Measurements from ENCODE around the gene CTNNA2. TPM values are rescaled to one million over a fixed set of nuclear protein-coding genes. Genes with fewer than 3 reads are reported as not detected.

The CTNNA2 gene
- total RNA-seq, 4 donors from 2014 or later = 0.19 TPM; not detected in 3

DNA sequence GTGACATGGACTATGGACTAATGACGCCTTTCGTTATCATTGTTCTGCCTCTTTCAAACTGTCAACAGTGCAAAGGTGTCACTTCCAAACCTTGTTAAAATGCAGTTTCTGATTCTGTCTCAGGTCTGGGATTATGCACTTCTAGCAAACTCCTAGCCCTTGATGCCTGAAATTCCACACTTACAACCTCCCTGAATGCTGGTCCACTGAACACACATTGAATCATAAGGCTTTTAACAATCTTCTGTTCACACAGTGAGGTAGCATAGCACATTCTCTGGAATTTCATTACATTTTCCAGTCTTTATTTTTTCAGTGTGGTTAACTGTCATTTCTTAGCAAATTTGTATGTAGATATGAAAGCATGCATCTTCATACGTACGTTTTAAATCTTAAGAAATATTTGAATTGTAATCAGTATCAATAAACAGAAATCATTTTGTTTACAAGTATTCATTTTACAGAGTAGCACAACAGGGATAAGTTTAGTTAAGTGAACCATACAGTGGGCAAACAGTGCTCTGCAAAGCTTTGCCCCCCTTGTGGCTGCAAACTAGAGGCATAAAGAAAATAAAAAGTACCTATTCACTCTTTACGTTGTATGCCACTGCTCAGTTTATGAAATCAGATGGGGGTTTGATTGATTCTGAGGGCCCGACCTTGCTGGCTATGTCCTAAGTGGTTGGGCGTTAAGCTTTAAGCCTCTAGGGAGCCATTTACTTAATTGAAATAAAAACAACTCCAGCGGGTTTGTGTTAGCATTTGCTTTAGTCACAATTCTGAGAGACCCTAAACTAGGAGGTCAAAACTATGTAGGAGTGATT is 540.9 kb downstream of the CTNNA2 start:
- DNase-seq (ENCODE audit: low spot score) (no peak), ATAC-seq (ENCODE audit: low FRiP score) (no peak)
- TF ChIP-seq, protein P1, sequence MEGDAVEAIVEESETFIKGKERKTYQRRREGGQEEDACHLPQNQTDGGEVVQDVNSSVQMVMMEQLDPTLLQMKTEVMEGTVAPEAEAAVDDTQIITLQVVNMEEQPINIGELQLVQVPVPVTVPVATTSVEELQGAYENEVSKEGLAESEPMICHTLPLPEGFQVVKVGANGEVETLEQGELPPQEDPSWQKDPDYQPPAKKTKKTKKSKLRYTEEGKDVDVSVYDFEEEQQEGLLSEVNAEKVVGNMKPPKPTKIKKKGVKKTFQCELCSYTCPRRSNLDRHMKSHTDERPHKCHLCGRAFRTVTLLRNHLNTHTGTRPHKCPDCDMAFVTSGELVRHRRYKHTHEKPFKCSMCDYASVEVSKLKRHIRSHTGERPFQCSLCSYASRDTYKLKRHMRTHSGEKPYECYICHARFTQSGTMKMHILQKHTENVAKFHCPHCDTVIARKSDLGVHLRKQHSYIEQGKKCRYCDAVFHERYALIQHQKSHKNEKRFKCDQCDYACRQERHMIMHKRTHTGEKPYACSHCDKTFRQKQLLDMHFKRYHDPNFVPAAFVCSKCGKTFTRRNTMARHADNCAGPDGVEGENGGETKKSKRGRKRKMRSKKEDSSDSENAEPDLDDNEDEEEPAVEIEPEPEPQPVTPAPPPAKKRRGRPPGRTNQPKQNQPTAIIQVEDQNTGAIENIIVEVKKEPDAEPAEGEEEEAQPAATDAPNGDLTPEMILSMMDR (IDR thresholded peaks at IDR 0.05) = no peak

DNA sequence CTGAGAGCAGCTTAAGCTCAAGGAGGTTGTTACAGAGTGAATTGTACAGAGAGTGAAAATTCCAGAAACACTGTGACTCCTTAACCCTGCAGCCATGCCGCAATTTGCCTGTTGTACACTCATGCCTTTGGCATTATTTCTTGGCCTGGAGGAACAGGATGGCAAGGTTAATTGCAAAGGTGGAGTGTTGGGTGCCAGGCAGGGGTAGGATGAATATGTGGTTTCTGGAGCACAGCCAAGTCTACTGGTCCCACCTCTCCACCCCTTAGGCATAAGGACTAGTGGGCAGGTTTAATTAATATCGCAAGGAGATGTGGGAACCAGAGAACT is 541.5 kb downstream of the CTNNA2 start:
- TF ChIP-seq, protein P1 (IDR thresholded peaks at IDR 0.05) = no peak
- ATAC-seq (ENCODE audit: low FRiP score) = peak; percentile 88
- DNase-seq (ENCODE audit: low spot score) = no peak

DNA sequence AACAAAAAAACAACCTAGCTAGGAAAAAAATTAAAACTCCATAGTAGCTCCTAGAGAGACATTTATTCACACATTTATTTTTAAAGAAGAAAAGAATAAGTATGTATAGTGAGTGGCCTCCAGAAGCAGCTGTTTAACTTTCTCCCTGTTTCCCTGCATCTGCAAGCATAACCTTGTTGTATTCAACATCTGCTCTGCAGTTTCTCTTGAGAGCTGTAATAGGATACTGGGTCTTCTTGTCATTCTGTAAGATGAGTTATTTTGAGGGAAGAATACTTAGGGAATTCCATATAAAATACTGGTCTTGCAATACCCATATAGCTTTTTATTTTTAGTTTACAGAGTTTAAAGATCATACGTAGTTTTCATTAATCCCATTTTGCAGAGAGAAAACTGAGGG is 545.1 kb downstream of the CTNNA2 start:
- no peak for DNase-seq (ENCODE audit: low spot score)
- no peak for ATAC-seq (ENCODE audit: low FRiP score)
- TF ChIP-seq, protein P1 (IDR thresholded peaks at IDR 0.05) = no peak

DNA sequence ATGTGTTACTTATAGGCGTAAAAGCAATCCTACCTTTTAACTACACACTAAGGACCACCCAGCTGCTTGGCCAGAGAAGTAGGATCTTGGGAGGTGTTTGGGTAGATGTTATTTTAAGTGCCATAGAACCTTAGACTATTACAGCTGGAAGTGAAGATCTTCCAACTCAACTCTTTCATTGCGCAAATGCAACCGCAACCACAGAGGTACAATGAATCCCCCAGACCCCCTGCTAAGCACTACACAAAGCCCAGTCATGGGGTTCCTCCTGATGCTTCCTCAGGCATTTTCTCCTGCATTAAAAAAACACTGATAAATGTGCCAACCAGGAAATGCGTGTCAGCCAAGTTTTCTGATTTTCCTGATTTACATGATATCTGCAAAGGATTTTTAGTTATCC is 545.7 kb downstream of the CTNNA2 start:
- no peak for DNase-seq (ENCODE audit: low spot score)
- TF ChIP-seq, protein P1 (IDR thresholded peaks at IDR 0.05) = no peak
- ATAC-seq (ENCODE audit: low FRiP score) = no peak

DNA sequence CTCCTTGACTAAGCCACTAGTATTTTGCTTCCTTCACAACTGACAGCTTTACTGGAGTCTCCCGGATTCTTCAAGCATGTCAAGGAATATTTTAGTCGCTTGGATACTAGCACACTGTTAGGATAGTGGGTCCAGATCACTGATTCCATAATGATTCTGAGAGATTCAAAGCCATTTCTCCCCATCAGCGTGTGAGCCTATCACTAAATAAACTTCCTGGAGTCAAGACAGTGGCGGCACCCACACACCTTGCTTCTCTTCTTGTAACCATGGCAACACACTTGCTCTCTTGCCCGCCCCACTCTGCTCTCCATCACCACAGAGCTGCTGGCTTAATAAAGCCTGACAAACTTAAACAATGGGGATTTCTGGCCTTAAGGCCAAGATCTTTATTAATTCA is 546.6 kb downstream of the CTNNA2 start:
- TF ChIP-seq, protein P1 (IDR thresholded peaks at IDR 0.05) = no peak
- no peak for ATAC-seq (ENCODE audit: low FRiP score)
- DNase-seq (ENCODE audit: low spot score) = no peak

DNA sequence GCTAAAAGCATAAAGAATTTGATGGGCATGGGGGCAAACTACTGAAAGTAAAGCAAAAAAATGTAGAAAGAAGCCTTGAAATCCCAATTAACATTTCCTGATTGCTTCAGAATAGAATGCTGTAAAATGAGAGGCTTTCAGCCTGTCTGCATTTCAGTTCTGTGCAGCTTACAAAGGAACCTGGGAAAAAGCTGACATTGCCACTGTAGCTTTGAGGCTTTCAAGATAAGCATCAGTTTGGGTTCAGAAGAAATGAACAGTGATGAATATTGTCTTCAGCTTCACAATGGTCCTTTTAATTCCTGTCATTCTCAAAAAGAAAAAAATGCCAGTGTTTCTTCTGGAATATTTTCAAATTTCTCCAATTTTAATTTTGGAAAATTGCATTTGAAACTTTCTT is 549.0 kb downstream of the CTNNA2 start:
- DNase-seq (ENCODE audit: low spot score) (no peak), ATAC-seq (ENCODE audit: low FRiP score) (no peak)
- TF ChIP-seq, protein P1 (IDR thresholded peaks at IDR 0.05) = no peak

DNA sequence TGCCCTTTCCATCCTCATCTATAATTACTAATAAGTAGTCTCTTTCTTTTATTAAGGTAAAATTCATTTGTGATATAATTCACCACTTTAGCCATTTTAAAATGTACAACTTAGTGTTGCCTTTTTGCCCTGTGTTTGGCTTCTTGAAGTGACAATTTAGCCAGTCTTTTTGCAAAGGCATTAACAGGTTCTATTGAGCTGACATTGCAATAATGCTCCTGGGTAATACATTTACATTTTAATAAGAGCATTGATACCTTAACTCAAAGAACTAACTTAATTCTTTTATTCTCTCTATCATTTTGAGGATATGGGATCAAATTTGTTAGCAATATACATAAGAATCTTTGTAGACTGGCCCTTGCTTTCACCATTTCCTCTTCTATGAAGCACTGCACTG is 549.4 kb downstream of the CTNNA2 start:
- ATAC-seq (ENCODE audit: low FRiP score) (no peak), DNase-seq (ENCODE audit: low spot score) (no peak)
- TF ChIP-seq, protein P1 (IDR thresholded peaks at IDR 0.05) = no peak

Data from omental fat pad (tissue), 4 donors.